AG04449 (cell line): ENCODE results near the gene RNU7-1.

ENCODE experiments used
- CTCF ChIA-PET: fragments of 350-600 bp; formaldehyde crosslinking; extraction: SDS; loops from one replicate; lab custom pipeline; 2021; ENCODE audit warnings: antibody characterized with exemption; lab: Yijun Ruan, JAX
- POLR2A ChIA-PET: fragments of 400-600, 350-600 bp; formaldehyde crosslinking; extraction: SDS; loops from one replicate; lab custom pipeline; 2020; ENCODE audit warnings: antibody characterized with exemption, inconsistent platforms; lab: Yijun Ruan, JAX
- DNase-seq: peaks from one replicate; pipeline ENCODE4 v3.0.0-alpha.2; 2010; ENCODE audit warnings: low read depth, low spot score
- H3K4me3 ChIP-seq: 2 replicates; pipeline ENCODE4 v1.5.1; 2011; ENCODE audit warnings: low read depth, mild to moderate bottlenecking, control low read depth, low read length
- CTCF ChIP-seq: IDR thresholded peaks from one replicate; pipeline ENCODE4 v1.5.1; 2011; ENCODE audit warnings: mild to moderate bottlenecking, moderate library complexity, low read length, control low read depth, inconsistent platforms; ENCODE audit not compliant: insufficient read depth; ENCODE audit errors: missing control alignments

RNU7-1 gene

GRCh38 chr12:6938353-6939190 is 5.0 kb upstream of the RNU7-1 start:
- ChIA-PET CTCF (interaction anchor here (0.7 to 10.1 kb wide), 21 partner anchors 7 to 184 kb away, joined by 3 to 134 read pairs (median 4); partner anchors contain the start of gene SPSB2), POLR2A (interaction anchor here (0.6 to 2.6 kb wide), 9 partner anchors 9 to 217 kb away, joined by 3 to 18 read pairs (median 5); partner anchors contain the start of genes PHB2, SPSB2 and TPI1)
- TF ChIP-seq CTCF = no peak
- no peak for DNase-seq
- peak overlapping the region; percentile 63 for H3K4me3 ChIP-seq

- ChIA-PET POLR2A (interaction anchor here (0.9 to 2.6 kb wide), 3 partner anchors 10 to 66 kb away, joined by 3 to 18 read pairs (median 5); partner anchors contain the start of gene SPSB2), CTCF (interaction anchor here (1.2 to 10.1 kb wide), 10 partner anchors 8 to 70 kb away, joined by 3 to 134 read pairs (median 10); partner anchors contain the start of gene SPSB2)
- no peak overlapping the region for H3K4me3 ChIP-seq
- TF ChIP-seq CTCF = no peak
- DNase-seq = no peak
Observed at GRCh38 chr12:6939191-6939540, 4.5 kb upstream of the RNU7-1 start.

GRCh38 chr12:6941267-6941666 is 2.3 kb upstream of the RNU7-1 start:
- DNase-seq = no peak
- POLR2A ChIA-PET = interaction anchor here (1.2 to 1.4 kb wide), 2 partner anchors 11 to 25 kb away, joined by 3 to 4 read pairs; no protein-coding TSS in a partner anchor
- CTCF ChIA-PET = interaction anchor here (0.8 to 10.1 kb wide), 7 partner anchors 9 to 203 kb away, joined by 3 to 134 read pairs (median 4); no protein-coding TSS in a partner anchor

GRCh38 chr12:6941782-6942181 is 1.8 kb upstream of the RNU7-1 start:
- ChIA-PET CTCF (interaction anchor here (0.8 to 10.1 kb wide), 4 partner anchors 9 to 167 kb away, joined by 3 to 134 read pairs (median 18); no protein-coding TSS in a partner anchor), POLR2A (interaction anchor here (1.2 to 1.4 kb wide), 2 partner anchors 12 to 25 kb away, joined by 3 to 4 read pairs; no protein-coding TSS in a partner anchor)
- no peak for DNase-seq
- H3K4me3 ChIP-seq = no peak overlapping the region
- TF ChIP-seq CTCF = no peak

More at GRCh38 chr12:6941267-6941666, 2.3 kb upstream of the RNU7-1 start:
- no peak for TF ChIP-seq CTCF
- H3K4me3 ChIP-seq = no peak overlapping the region

- ChIA-PET CTCF (interaction anchor here (11.4 kb wide), 1 partner anchor 18 kb away, joined by 226 read pairs; no protein-coding TSS in a partner anchor), POLR2A (interaction anchor here (4.7 kb wide), 1 partner anchor 17 kb away, joined by 46 read pairs; no protein-coding TSS in a partner anchor)
- no peak overlapping the region for H3K4me3 ChIP-seq
- TF ChIP-seq CTCF = no peak
- DNase-seq = no peak
Observed at GRCh38 chr12:6942331-6942665, 1.3 kb upstream of the RNU7-1 start.

GRCh38 chr12:6943389-6943721 is 261 bp upstream of the RNU7-1 start:
- no peak for TF ChIP-seq CTCF
- DNase-seq = peak; percentile 77
- peak overlapping the region; percentile 9 for H3K4me3 ChIP-seq
- ChIA-PET POLR2A (interaction anchor here (0.7 to 4.7 kb wide), 18 partner anchors 8 to 403 kb away, joined by 3 to 46 read pairs (median 4); partner anchors contain the start of genes C1RL, LPCAT3, SPSB2 and TPI1), CTCF (interaction anchor here (0.7 to 11.4 kb wide), 13 partner anchors 8 to 167 kb away, joined by 3 to 226 read pairs (median 6); partner anchors contain the start of genes C1RL, LPCAT3 and SPSB2)
